HEK293T (cell line): Measurements from ENCODE around the gene MT1B.

Source experiments
- CTCF ChIA-PET: fragments of 350-600 bp; formaldehyde crosslinking; extraction: SDS; loops from one replicate; lab custom pipeline; 2021; ENCODE audit warnings: antibody characterized with exemption, inconsistent platforms; lab: Yijun Ruan, JAX
- POLR2A ChIA-PET: fragments of 350-600 bp; formaldehyde crosslinking; extraction: SDS; loops from one replicate; lab custom pipeline; 2020; ENCODE audit warnings: antibody characterized with exemption, inconsistent platforms; lab: Yijun Ruan, JAX
- DNase-seq: peaks from one replicate; pipeline ENCODE4 v3.0.0; 2012; ENCODE audit warnings: mixed read lengths; ENCODE audit errors: extremely low spot score
- ARNT ChIP-seq: fragments of 450-650 bp; IDR thresholded peaks from 2 replicates; pipeline ENCODE4 v1.6.1; 2017; ENCODE audit warnings: mild to moderate bottlenecking
- BHLHE40 ChIP-seq: fragments of 450-650 bp; IDR thresholded peaks from 2 replicates; pipeline ENCODE4 v1.6.1; 2016; ENCODE audit warnings: mild to moderate bottlenecking, moderate library complexity, borderline replicate concordance
- CTBP1 ChIP-seq: fragments of 450-650 bp; IDR thresholded peaks from 2 replicates; pipeline ENCODE4 v1.6.1; 2016; ENCODE audit warnings: borderline replicate concordance
- ELF4 ChIP-seq: fragments of 450-650 bp; IDR thresholded peaks from 2 replicates; pipeline ENCODE4 v1.6.1; 2017; ENCODE audit warnings: antibody characterized with exemption
- FOXA1 ChIP-seq: fragments of 450-650 bp; IDR thresholded peaks from 2 replicates; pipeline ENCODE4 v1.6.1; 2016; ENCODE audit warnings: mild to moderate bottlenecking
- FOXK2 ChIP-seq: fragments of 450-650 bp; IDR thresholded peaks from 2 replicates; pipeline ENCODE4 v1.6.1; 2016; ENCODE audit warnings: mild to moderate bottlenecking
- FOXM1 ChIP-seq: fragments of 450-650 bp; IDR thresholded peaks from 2 replicates; pipeline ENCODE4 v1.6.1; 2017; ENCODE audit warnings: mild to moderate bottlenecking, borderline replicate concordance
- HDGF ChIP-seq: fragments of 450-650 bp; IDR thresholded peaks from 2 replicates; pipeline ENCODE4 v1.6.1; 2017; ENCODE audit warnings: antibody characterized with exemption, borderline replicate concordance
- L3MBTL2 ChIP-seq: fragments of 450-650 bp; conservative IDR thresholded peaks from 2 replicates; pipeline ENCODE4 v1.6.1; 2016; ENCODE audit warnings: mild to moderate bottlenecking
- LEF1 ChIP-seq: fragments of 450-650 bp; IDR thresholded peaks from 2 replicates; pipeline ENCODE4 v1.6.1; 2017; ENCODE audit warnings: mild to moderate bottlenecking, borderline replicate concordance
- NFRKB ChIP-seq: fragments of 450-650 bp; IDR thresholded peaks from 2 replicates; pipeline ENCODE4 v1.6.1; 2016; ENCODE audit warnings: mild to moderate bottlenecking, moderate library complexity
- PKNOX1 ChIP-seq: fragments of 450-650 bp; IDR thresholded peaks from 2 replicates; pipeline ENCODE4 v1.6.1; 2016
- SP1 ChIP-seq: fragments of 450-650 bp; IDR thresholded peaks from 2 replicates; pipeline ENCODE4 v1.6.1; 2017
- SUZ12 ChIP-seq: fragments of 450-650 bp; IDR thresholded peaks from 2 replicates; pipeline ENCODE4 v1.6.1; 2016; ENCODE audit warnings: mild to moderate bottlenecking
- TARDBP ChIP-seq: fragments of 450-650 bp; IDR thresholded peaks from 2 replicates; pipeline ENCODE4 v1.6.1; 2016
- ZNF384 ChIP-seq: fragments of 450-650 bp; IDR thresholded peaks from 2 replicates; pipeline ENCODE4 v1.6.1; 2016

MT1B gene

GRCh38 chr16:56628486-56629350 lies 23.0 kb upstream of the MT1B start:
- ChIA-PET POLR2A (no interaction called here), CTCF (no interaction called here)
- DNase-seq, result no peak
- TF ChIP-seq SUZ12 (no peak), BHLHE40 (no peak), SP1 (no peak), FOXK2 (no peak)

- ChIA-PET CTCF (interaction anchor here (1.2 kb wide), 1 partner anchor 25 kb away, joined by 3 read pairs; no protein-coding TSS in a partner anchor), POLR2A (no interaction called here)
- TF ChIP-seq NFRKB, result no peak
- TF ChIP-seq SUZ12, result no peak
- no peak for TF ChIP-seq HDGF
- no peak for DNase-seq
Observed at GRCh38 chr16:56629531-56629930, 22.2 kb upstream of the MT1B start.

- CTCF ChIA-PET, result interaction anchor here (1.2 kb wide), 1 partner anchor 25 kb away, joined by 3 read pairs; no protein-coding TSS in a partner anchor
- POLR2A ChIA-PET, result no interaction called here
- no peak for DNase-seq
- TF ChIP-seq ARNT (no peak), L3MBTL2 (no peak), ZNF384 (no peak), LEF1 (no peak), NFRKB (no peak), PKNOX1 (no peak), FOXM1 (no peak), HDGF (no peak), BHLHE40 (no peak), FOXK2 (no peak), SUZ12 (no peak), CTBP1 (no peak), ELF4 (no peak), TARDBP (no peak), FOXA1 (no peak), SP1 (no peak)
Observed at GRCh38 chr16:56630134-56630533, 21.6 kb upstream of the MT1B start.

GRCh38 chr16:56631197-56631596 lies 20.5 kb upstream of the MT1B start:
- ChIA-PET CTCF (no interaction called here), POLR2A (no interaction called here)
- DNase-seq, result no peak
- TF ChIP-seq ARNT (no peak), LEF1 (no peak), FOXM1 (no peak), ZNF384 (no peak), FOXA1 (no peak), TARDBP (no peak), BHLHE40 (no peak)

- no peak for TF ChIP-seq L3MBTL2
- TF ChIP-seq BHLHE40, result no peak
- TF ChIP-seq HDGF, result no peak
- no peak for TF ChIP-seq SP1
- TF ChIP-seq TARDBP, result no peak
- TF ChIP-seq CTBP1, result no peak
- TF ChIP-seq FOXA1, result no peak
- TF ChIP-seq SUZ12, result no peak
- no peak for TF ChIP-seq ZNF384
- no peak for TF ChIP-seq NFRKB
- POLR2A ChIA-PET, result no interaction called here
- CTCF ChIA-PET, result no interaction called here
- DNase-seq, result no peak
Observed at GRCh38 chr16:56631832-56632155, 19.9 kb upstream of the MT1B start.

- POLR2A ChIA-PET, result no interaction called here
- CTCF ChIA-PET, result no interaction called here
- no peak for DNase-seq
- TF ChIP-seq SUZ12 (no peak), NFRKB (no peak), CTBP1 (no peak), FOXK2 (no peak), TARDBP (no peak), L3MBTL2 (no peak), PKNOX1 (no peak), SP1 (no peak)
Observed at GRCh38 chr16:56632156-56632847, 19.4 kb upstream of the MT1B start, which contains the start of gene MT1M. TSS of gene MT1M (plus strand) at chr16:56632659. CDS start at chr16:56632732, 73 bp downstream.

- ChIA-PET POLR2A (no interaction called here), CTCF (no interaction called here)
- TF ChIP-seq LEF1 (no peak), FOXM1 (no peak)
- no peak for DNase-seq
Observed at GRCh38 chr16:56632848-56633365, 18.8 kb upstream of the MT1B start.
